DMS153 treated with DMSO at 0.1 percent for 48 hours (cell line): ENCODE results near the gene KCNQ1.

ENCODE experiments used
- DNase-seq: peaks from one replicate; lab custom pipeline; 2025; ENCODE audit not compliant: unreplicated experiment; lab: John Stamatoyannopoulos, UW

The KCNQ1 gene

DNA sequence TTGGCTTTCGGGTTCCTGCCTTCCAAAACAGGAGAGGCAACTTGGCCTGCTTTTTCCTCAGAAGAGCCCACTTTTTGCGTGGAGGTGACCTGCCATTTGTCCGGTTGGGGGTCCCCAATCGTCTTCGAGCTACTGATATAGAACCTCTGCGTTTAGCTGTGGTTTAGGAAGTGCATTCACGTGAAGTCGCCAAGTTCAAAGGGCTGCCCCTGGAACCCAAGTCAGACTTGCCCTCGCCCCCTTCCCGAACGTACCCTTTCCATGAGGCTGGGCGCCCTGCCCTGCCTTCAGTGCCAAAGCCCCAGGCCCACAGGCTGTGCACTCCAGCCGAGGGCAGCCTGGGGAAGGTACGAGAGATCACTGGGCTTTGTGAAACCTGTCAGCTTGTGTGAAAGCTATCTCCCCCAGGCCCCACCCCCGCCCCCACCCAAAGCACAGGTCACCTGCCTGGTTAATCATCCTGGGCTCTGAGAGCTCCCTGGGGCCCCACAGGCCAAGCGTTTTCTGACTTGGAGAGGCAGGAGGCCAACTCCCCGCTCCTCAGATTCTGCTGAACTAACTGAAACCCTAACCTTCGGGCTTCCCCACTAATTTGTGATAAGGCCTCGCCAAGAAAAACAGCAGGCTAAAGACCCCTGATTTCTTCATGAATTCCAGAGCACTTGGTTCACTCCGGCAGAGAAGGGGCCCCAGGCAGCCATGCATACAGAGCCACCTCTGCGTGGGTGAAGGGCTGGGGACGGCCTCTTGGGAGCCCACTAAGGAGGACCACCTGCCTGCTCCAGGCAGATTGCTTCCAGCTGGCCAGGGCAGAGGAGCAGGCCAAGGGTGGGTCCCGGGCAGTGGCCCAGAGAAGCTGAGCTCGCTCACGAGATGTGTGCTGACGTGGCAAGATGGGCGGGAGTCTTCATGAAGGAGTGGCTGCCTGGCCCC is 280.8 kb downstream of the KCNQ1 start:
- no peak for DNase-seq

DNA sequence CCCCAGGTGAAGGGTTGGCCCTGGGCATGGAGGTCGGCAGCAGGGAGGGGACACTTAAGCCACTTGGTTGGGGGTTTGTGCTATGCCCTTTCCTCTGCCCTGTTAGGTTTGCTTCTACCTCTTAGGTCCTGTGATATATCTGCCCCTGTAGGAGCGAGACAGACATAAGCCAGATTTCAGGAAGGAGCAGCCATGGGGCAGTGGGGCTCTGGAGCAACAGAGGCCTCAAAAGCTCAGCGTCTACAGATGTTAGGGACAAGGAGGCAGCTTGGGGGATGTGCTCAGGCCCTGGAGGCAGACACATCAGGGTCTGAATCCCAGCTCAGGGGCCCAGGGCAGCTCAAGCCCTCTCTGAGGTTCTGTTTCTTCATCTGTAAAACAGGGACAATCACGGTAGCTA is 282.2 kb downstream of the KCNQ1 start:
- DNase-seq: no peak

DNA sequence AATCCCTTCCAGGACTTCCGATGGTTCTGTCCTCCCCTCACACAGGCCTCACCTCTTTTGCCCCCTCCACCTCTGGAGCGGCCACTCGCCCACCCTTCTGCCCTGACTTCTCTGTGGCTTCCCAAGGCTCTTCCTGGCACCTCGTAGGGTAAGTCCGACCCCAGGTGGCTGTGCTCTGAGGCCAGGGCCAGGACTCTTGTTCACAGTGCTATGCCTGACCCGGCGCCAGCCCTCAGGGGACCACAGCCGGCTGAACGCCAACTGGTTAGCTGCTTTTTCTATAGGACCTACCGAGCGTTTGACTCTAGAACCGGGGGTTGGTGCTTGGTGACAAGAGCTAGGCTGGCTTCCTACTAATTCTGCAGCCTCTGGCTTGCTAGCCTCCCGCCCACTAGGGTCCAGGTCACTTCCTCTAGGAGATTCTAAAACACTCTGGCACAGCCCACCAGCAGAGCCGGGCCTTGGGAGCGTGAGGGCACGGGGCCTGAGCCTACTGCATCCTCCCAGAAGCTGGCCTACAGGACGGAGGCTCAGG is 283.4 kb downstream of the KCNQ1 start:
- no peak for DNase-seq

DNA sequence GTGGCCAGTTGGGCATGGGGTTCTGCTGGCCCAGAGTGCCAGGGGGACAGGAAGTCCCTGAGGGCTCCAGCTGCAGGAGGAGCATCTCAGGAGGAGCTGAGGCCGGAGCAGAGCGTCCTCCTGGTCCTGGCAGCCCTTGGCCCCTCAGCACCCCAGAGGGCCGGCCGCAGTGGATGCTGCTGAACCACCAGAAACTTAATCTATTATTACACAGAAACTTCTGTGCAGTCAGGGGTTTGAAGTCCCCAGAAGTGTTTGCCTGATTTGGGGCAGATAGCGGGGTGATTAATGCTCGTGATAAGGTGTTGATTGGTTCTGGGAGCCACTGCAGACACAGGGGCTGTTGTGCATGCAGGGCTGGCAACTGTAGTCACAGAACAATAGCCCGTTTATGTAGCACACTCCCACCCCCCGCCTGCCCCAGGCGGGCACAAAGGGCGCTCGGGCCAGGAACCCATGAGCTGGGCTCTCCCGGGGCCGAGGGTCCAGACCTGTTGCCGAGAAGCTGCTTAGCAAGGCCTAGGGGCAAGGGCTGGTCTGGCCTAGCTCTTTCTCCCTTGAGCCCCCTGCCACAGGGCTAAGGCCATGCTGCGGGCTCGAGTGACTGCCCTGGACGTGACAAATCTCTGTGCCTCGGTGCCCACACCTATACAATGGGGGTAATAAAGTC is 284.0 kb downstream of the KCNQ1 start:
- DNase-seq: no peak

DNA sequence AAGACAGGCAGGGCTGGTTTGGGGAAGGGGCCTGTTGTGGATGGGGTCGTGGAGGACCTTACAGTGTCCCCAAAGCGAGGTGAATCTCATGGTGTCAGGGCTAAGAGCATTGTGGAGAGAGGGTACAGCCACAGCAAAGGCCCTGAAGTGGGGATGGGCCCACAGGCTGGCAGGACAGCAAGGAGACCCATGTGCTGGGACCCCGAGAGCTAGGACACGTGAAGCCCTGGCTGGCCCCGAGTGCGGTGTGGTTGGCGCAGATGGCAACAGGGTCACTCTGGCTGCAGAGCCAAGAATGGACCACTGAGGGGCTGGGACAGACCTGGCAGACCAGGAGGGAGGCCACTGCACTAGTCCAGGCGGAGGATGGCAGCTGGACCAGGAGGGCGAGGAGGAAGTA is 285.0 kb downstream of the KCNQ1 start:
- no peak for DNase-seq

DNA sequence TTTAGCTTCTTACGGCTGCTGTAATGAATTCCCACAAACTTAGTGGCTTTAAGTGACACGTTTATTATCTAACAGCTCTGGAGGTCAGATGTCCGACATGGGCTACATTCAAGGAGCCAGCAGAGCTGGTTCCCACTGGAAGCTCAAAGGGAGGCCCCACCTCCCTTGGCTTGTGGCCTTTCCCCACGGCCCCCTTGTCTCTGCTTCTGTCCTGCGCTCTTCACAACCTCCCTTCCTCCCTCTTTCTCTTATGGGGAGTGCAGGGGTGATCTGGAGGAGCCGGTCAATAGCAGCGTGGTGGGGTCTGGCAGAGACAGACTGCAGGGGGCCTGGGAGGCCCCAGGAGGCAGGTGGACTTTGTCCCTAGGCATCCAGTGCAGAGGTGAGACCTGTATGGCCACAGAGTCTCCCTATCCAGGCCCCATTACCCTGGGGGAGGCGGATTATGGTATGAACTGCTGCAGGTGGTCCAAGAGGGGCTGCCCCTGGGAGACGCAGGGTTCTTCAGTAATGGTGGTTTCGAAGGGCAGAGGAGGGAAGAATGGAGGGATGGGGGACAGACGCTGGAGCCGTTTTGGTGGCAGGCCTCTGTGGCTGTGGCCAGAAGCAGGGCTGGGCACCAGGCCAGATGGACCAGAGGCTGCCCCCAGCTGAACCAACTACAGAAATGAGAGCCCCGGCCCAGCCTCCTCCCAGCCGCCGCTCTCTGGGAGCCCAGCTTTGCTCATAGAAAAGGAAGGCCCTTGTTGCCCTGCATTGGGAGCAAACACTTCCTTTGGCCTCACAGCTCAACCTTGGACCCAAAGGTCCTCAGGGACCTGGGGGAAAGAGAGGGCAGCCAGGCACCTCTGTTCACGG is 285.7 kb downstream of the KCNQ1 start:
- DNase-seq: no peak

DNA sequence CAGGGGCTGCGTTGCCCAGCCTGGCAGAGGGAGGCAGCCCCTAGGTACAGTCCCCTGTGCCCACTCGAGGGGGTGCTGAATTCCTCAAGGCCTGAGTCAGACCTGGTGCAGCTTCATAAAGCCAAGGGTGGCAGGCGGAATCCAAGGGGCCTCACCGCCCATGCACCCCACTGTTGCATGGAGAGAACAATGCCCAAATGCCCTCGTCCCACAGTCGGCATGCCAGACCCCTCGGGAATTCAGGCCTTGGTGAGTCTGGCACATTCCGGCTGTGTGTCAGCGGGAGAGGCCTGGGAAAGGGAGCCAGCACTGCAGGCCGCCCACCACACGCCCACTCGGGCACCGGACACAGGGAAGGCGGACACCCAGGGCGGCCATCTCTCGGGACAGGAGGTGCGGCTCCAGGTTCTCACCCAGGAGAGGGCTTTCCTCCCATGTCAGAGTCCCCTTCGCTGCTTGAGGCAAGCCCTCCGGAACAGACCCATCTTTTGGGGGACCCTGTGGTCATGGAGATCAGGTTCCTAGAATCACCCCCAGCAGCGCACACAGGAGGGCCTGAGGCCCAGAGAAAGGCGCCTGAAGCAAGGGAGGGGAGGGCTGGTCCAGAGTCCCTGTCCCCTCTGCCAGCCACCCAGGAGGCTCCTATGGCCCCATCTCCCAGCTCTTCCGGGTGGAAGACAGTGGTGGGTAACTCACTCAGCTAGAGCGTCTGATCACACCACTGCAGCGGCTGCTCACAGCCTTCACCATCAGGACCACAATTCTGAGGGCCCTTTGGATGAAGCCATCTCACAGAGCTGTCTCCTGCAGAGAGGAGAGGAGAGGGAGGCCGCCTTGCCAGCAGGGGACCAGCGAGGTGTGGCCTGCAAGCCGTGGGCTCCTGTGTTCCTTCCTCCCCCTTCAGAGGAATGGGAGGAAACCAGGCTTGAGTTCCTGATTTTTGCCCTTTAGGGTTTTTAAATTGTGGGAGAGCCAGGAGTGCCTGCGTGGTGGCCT is 286.6 kb downstream of the KCNQ1 start:
- no peak for DNase-seq

DNA sequence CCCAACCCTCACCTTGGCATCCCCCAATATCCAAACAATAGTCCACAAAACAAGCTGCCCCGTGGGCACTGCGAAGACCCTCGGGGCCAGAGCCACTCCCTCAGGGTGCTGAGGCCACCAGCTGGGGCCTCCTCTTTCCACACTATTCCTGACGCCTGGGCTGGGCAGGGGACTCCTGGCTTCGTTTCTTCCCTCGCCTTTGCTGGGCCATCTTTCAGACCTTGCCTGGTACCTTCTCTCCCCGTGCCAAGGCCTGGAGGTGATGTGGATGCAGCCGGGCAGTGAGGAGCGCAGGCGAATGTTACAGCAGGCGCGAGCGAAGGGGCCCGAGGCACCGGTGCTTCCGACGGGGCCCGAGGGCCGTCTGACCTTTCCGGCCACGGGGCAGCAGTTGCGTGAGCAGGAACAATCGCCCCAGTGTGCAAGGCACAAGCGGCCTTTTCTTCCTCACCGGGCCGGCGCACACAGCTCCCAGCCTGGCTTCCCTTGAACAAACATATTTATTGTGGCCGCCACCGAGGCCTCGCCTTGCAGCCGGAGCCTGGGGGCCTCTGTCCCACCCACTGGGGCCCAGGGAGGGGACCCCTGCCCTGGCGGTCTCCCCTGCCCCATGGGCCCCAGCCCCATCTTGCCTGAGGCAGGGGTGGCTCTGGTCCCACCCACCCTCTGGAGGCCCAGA is 287.6 kb downstream of the KCNQ1 start:
- DNase-seq: no peak

DNA sequence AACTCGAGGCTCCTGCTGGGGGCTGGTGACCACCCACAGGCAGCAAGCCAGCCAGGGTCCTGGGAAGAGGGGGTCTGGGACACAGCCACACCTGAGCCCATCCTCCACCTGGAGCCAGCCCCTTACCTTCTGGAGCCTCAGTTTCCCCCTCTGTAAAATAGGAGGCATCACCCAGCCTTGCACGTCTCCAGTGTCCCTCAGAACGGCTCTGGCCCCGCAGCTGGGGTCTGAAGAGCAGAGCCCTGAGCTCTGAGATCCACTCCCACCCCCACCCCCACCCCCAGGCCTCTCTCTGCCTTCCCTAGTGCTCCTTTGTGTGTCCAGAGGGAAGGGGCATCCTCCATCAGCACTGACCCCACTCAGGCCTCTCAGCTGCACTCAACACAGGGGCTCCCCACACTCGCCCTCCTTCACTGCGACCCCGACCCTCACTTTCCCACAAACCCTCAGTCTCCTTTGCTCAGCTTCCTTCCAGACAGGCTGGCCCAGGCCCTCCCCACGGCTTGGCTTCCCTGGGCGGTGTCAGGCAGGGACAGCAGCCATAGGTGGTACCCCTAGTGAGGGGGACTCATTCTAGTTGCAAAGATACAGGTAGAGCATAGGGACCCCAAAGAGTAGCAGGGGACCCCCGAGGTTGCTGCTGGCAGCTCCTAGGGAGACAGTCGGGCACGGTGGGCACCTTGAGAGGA is 288.3 kb downstream of the KCNQ1 start:
- DNase-seq: no peak

DNA sequence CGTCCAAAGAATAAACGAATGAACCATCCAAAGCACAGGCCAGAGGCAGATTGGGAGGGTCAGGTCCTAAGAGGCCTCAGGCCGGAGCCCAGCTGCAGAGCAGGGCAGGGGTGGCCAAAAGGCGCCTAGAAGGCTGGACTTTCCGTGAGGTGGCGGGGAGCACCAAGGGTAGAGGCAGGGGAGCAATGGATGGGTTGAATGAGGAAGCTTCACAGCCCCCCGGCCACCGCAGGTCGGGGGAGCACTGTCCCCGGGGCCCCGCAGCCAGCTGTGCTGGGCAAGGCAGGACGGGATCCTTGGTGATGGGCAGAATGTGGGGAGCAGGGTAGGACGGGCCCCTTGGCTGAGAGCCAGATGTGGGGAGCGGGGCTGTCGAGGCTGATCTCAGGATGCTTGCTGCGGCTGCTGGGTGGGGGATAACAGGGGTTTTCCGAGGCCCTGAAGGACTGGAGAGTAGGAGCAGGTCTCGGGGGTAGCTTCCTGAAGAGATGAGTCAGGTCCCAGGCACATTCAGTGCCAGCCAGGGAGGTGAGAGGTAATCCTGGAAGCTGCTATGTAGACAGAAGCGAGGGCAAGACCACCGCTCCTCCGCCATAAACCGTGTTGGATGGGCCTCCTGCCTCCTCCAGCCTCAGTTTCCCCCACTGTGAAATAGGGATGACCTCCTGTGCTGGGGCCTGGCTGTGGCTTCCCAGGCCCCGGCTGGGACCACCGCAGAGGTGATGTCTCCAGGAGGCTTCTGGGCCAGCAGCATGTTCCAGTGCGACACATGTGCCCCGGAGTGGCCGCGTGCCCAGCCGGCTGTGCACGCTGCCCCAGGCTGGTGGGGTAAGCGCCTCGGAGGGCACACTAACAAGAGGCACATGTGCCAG is 289.6 kb downstream of the KCNQ1 start:
- no peak for DNase-seq

DNA sequence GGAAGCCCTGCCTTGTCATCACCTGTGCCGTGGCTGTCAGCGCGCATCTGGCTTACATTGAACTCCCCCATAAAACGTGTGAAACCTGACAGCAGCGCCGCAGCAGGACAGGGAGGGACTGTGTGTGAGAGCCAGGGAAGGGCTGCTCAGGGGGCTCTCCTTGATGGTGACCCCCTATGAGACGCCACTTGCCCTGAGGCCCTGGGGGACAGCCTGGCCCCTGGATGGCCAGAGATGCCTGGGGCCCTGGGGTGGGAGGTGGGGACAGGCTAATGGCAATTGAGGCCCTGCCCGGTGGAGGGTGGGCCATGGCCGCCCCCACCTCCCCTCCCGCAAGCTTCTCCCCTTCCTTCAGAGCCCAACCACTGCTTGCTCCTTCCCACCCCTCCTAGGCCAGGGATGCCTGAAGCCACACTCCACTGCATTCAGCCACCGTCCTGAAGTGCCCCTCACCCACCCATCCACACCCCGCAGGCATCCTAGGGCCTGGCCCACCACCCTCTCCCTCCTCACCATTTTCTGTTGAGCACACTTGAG is 290.3 kb downstream of the KCNQ1 start:
- DNase-seq: no peak

DNA sequence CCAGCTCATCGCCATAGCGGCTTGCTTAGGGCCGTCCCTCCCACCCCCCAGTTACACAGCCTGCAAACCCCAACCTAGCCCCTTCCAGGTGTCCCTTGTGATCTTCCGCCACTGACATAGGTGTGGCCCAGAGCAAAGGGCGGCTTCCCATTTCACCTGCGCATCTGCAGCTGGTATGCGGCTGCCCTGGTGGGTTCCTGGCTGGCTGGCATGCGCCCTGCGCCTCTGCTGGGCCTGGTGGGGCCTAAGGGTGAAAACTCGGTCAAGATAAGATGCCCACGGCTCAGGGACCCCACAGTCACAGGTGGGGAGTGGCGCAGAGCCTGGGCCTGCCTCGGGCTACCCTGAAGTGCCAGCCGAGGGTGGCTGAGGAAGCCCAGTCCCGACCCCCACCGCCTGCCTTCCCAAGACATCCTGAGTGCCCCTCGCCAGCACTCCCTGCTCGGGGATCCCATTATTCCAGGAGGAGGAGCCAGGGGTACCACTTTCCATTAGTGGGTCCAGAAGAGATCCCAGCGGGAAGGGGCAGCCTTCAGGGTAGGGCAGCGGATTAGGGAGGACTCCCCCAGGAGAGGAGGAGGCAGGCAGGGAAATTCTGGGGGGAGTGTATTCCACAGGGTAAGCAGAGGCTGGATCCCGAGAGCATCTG is 291.9 kb downstream of the KCNQ1 start:
- no peak for DNase-seq

DNA sequence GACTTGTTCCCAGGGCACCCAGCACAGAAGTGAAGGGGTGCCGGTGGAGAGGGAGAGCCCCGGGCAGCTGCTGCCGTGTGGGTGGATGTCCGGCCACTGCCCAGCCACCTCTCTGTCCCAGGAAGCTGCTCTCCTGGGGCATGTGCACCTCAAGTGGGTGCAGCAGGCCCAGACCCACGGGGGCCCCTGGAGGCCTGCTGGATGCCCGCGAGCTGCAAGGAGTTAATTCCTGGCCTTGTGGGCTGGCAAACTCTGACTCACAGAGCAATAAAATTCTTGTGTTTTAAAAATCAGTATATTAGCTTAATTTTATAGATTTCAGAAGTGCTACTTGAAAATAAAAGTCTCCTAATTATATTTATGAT is 292.4 kb downstream of the KCNQ1 start:
- DNase-seq: no peak

DNA sequence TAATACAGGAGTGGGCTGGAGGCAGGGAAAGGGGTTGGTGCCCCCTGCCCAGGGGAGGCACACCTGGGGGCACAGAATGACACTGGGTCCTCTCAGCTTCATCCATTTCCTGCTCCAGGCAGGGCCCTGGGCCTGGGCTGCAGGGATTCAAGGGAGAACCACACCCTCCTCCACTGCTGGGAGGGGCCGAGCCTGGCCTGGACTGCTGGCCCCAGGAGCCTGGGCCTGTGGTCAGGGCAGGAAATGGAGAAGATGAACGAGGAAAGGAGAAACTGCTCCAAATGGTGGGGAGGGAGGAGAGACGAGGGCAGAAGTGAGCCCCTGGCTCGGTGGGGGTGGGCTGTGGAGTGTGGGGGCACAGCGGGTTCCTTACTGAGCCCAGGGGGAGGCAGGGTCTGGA is 293.1 kb downstream of the KCNQ1 start:
- DNase-seq: no peak

DNA sequence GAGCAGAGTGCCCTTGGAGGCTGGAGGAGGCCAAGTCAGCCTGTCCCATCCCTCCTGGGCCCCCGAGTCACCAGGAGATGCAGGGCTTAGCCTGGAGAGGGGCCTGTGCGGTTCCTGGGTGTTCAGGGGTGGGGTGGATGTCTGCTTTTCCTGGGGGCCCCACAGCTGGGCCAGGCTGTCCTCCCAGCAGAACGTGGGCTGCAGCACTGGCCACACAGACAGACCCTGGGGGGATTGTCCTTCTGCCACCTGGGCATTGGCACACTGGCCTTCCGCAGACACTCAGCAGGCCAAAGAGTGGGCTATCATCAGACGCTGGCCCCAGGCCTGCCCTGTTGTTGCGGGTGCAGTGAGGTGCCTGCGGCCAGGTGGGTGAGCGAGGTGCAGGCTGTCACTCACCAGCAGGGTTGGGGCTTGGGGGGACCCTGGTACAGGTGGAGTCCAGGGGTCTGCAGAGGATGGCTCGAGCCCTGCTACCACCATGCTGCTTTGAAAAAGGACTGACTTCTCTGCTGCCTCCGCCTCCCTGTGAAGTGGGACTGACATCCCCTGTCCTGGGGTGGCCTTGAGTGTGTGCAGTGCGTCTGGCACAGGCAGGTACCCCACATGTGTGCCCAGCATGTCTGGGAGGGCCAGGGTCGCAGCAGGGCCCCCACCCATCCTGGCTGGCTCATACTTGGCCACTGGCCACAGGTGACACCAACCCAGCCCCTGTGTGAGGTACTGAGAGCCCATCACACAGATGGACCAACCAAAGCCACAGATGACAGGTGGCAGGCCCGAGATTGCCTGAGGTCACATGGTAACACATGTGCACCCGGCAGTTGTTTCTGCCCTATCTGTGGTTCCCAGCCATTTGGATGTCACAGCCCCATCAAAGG is 294.0 kb downstream of the KCNQ1 start:
- DNase-seq: no peak

DNA sequence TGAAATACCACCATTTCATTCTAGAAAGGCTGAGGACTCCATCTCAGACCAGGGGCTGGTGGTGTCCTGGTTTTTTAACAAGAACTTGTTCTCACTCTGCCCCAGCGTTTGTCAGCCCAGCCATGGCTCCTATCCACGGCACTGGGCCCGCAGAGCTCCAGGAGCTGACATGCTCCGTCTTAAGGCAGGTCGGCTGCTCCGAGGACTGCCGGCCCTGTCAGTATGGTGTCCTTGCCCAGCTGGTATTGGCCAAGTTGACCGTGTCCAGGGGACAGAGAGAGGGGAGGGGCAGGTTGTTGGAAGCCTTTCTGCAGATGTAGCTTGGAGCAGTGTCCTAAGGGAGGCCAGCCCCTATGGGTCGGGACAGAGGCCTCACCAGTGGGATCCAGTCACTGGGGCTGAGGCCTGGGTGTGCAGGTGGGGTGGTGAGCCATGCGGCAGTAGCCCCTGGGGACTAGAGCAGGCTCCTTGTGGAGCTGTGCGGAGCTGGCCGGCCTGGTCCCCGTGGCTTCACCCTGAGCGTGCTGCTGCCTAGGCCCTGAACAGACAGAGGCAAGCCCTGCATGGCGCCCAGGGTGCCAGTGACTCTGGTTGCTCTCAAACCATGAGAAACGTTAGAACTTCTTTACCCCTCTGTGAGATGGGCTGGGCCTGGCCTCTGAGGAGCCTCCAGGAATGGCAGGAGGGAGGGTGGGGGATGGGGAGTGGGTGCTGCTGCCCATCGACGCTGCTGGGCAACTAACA is 294.9 kb downstream of the KCNQ1 start:
- DNase-seq: no peak
